H9 (cell line): ENCODE data around the gene ERP29. TPM values are rescaled to one million over a fixed set of nuclear protein-coding genes. Genes with fewer than 3 reads are reported as not detected.

Experiments
- DNase-seq: peaks from one replicate; pipeline ENCODE4 v3.0.0-alpha.2; 2017
- H2AFZ ChIP-seq: one replicate; pipeline ENCODE4 v1.6.1; 2013; ENCODE audit warnings: mild to moderate bottlenecking, low read length, control low read depth, moderate library complexity
- H2AK5ac ChIP-seq: 2 replicates; pipeline ENCODE4 v1.6.1; 2013; ENCODE audit warnings: low read length, control low read depth, mixed read lengths; ENCODE audit not compliant: insufficient read length
- H2BK120ac ChIP-seq: one replicate; pipeline ENCODE4 v1.6.1; 2013; ENCODE audit warnings: low read depth, mild to moderate bottlenecking, low read length, control low read depth, inconsistent platforms; ENCODE audit not compliant: poor library complexity, severe bottlenecking
- H2BK12ac ChIP-seq: 2 replicates; pipeline ENCODE4 v1.6.1; 2013; ENCODE audit warnings: low read length, control low read depth, mixed read lengths, low read depth; ENCODE audit not compliant: insufficient read length
- H2BK15ac ChIP-seq: 2 replicates; pipeline ENCODE4 v1.6.1; 2013; ENCODE audit warnings: low read depth, low read length, control low read depth
- H2BK20ac ChIP-seq: one replicate; pipeline ENCODE4 v1.6.1; 2013; ENCODE audit warnings: low read depth, mild to moderate bottlenecking, low read length, control low read depth, inconsistent platforms; ENCODE audit not compliant: poor library complexity, severe bottlenecking
- H2BK5ac ChIP-seq: 2 replicates; pipeline ENCODE4 v1.6.1; 2013; ENCODE audit warnings: low read length, control low read depth, mixed read lengths; ENCODE audit not compliant: insufficient read length
- H3K14ac ChIP-seq: 2 replicates; pipeline ENCODE4 v1.6.1; 2013; ENCODE audit warnings: low read length, control low read depth; ENCODE audit not compliant: insufficient read depth
- H3K18ac ChIP-seq: 2 replicates; pipeline ENCODE4 v1.6.1; 2013; ENCODE audit warnings: low read depth, mild to moderate bottlenecking, mixed read lengths, low read length, control low read depth; ENCODE audit not compliant: insufficient read length
- H3K23ac ChIP-seq: 2 replicates; pipeline ENCODE4 v1.6.1; 2013; ENCODE audit warnings: low read length, control low read depth, mixed read lengths, low read depth; ENCODE audit not compliant: insufficient read length
- H3K23me2 ChIP-seq: 2 replicates; pipeline ENCODE4 v1.6.1; 2013; ENCODE audit warnings: low read depth, mild to moderate bottlenecking, mixed read lengths, low read length, control low read depth; ENCODE audit not compliant: insufficient read length, poor library complexity, severe bottlenecking
- H3K27ac ChIP-seq: 2 replicates; pipeline ENCODE4 v1.5.1; 2013; ENCODE audit warnings: low read length, control low read depth, mixed read lengths, low read depth; ENCODE audit not compliant: insufficient read length
- H3K27me3 ChIP-seq: 2 replicates; pipeline ENCODE4 v1.6.1; 2013; ENCODE audit warnings: low read length, control low read depth, inconsistent platforms; ENCODE audit not compliant: insufficient read depth
- H3K4ac ChIP-seq: 2 replicates; pipeline ENCODE4 v1.6.1; 2013; ENCODE audit warnings: low read depth, mild to moderate bottlenecking, control low read depth, inconsistent platforms, low read length, moderate library complexity
- H3K4me1 ChIP-seq: 2 replicates; pipeline ENCODE4 v1.6.1; 2013; ENCODE audit warnings: low read length, control low read depth, inconsistent platforms; ENCODE audit not compliant: insufficient read depth
- H3K4me2 ChIP-seq: 2 replicates; pipeline ENCODE4 v1.6.1; 2013; ENCODE audit warnings: low read length, control low read depth, mixed read lengths; ENCODE audit not compliant: insufficient read length, insufficient read depth
- H3K56ac ChIP-seq: 2 replicates; pipeline ENCODE4 v1.6.1; 2013; ENCODE audit warnings: low read depth, mild to moderate bottlenecking, mixed read lengths, low read length, control low read depth; ENCODE audit not compliant: insufficient read length
- H3K79me1 ChIP-seq: 2 replicates; pipeline ENCODE4 v1.6.1; 2013; ENCODE audit warnings: low read depth, mild to moderate bottlenecking, moderate library complexity, low read length, control low read depth, inconsistent platforms; ENCODE audit not compliant: insufficient read depth, poor library complexity, severe bottlenecking
- H3K79me2 ChIP-seq: 2 replicates; pipeline ENCODE4 v1.6.1; 2013; ENCODE audit warnings: low read length, control low read depth, inconsistent platforms; ENCODE audit not compliant: insufficient read depth
- H3K9ac ChIP-seq: 2 replicates; pipeline ENCODE4 v1.6.1; 2013; ENCODE audit warnings: low read length, control low read depth, mixed read lengths; ENCODE audit not compliant: insufficient read length; ENCODE audit errors: extremely low read depth
- H3K9me3 ChIP-seq: one replicate; pipeline ENCODE4 v1.6.1; 2013; ENCODE audit warnings: low read depth, low read length, inconsistent platforms; ENCODE audit not compliant: control insufficient read depth
- H3T11ph ChIP-seq: one replicate; pipeline ENCODE4 v1.6.1; 2013; ENCODE audit warnings: mild to moderate bottlenecking, low read length, control low read depth, inconsistent platforms
- H4K20me1 ChIP-seq: one replicate; pipeline ENCODE4 v1.6.1; 2013; ENCODE audit not compliant: control insufficient read depth, insufficient read length, insufficient read depth
- H4K5ac ChIP-seq: 2 replicates; pipeline ENCODE4 v1.6.1; 2013; ENCODE audit warnings: low read depth, mild to moderate bottlenecking, mixed read lengths, low read length, control low read depth; ENCODE audit not compliant: insufficient read length
- H4K8ac ChIP-seq: replicated peaks from 2 replicates; pipeline ENCODE4 v1.6.1; 2013; ENCODE audit warnings: low read length, control low read depth, mixed read lengths, low read depth; ENCODE audit not compliant: insufficient read length
- H4K91ac ChIP-seq: 2 replicates; pipeline ENCODE4 v1.6.1; 2013; ENCODE audit warnings: low read depth, mild to moderate bottlenecking, moderate library complexity, mixed read lengths, low read length, control low read depth; ENCODE audit not compliant: insufficient read length
- H3K27ac Mint-ChIP-seq, 3 experiments: 2 replicates in 2 of 3; 3 replicates in 1 of 3; pipeline ENCODE4 v1.8.0; 2020 to 2021; ENCODE audit warnings: mixed read lengths in 3 of 3, mild to moderate bottlenecking in 1 of 3, moderate library complexity in 1 of 3
- H3K27me3 Mint-ChIP-seq: 2 replicates; pipeline ENCODE4 v1.8.0; 2021; ENCODE audit warnings: low read depth, mild to moderate bottlenecking, moderate library complexity, mixed read lengths
- H3K36me3 Mint-ChIP-seq, 3 experiments: 2 replicates in 2 of 3; 3 replicates in 1 of 3; pipeline ENCODE4 v1.8.0; 2020 to 2021; ENCODE audit warnings: low read depth in 3 of 3, mixed read lengths in 3 of 3; ENCODE audit not compliant: insufficient read depth in 1 of 3
- H3K4me1 Mint-ChIP-seq, 2 experiments: 2 replicates each; pipeline ENCODE4 v1.8.0; 2020; ENCODE audit warnings: mixed read lengths in 2 of 2
- H3K4me3 Mint-ChIP-seq, 2 experiments: 2 replicates in 1 of 2; 3 replicates in 1 of 2; pipeline ENCODE4 v1.8.0; 2020 to 2021; ENCODE audit warnings: mild to moderate bottlenecking in 2 of 2, mixed read lengths in 2 of 2, moderate library complexity in 1 of 2
- H3K9me3 Mint-ChIP-seq, 2 experiments: 2 replicates in 1 of 2; 3 replicates in 1 of 2; pipeline ENCODE4 v1.8.0; 2020; ENCODE audit warnings: mild to moderate bottlenecking in 2 of 2, mixed read lengths in 2 of 2, moderate library complexity in 1 of 2
- CTCF ChIP-seq: fragments of 200-600 bp; sonication (generic); conservative IDR thresholded peaks from 3 replicates; pipeline ENCODE4 v1.8.0; 2021; ENCODE audit warnings: antibody characterized with exemption, mild to moderate bottlenecking
- WGBS: extraction: QIAGEN DNeasy Blood & Tissue Kit; methylation state at CpG from one replicate; pipeline ENCODE4 v1.1.7; 2013; ENCODE audit warnings: missing lambda C conversion rate, low lambda C conversion rate, mixed read lengths; ENCODE audit not compliant: insufficient read length; ENCODE audit errors: extremely low coverage; 5-methylcytosine and 5-hydroxymethylcytosine counted together
- total RNA-seq: library from RNA; stranded (reverse); gene quantifications from 2 replicates; pipeline ENCODE4 v1.2.1, GENCODE V29; 2021

ERP29 gene
- total RNA-seq, 1 experiment from 2014 or later = 160 TPM

GRCh38 chr12:112004041-112004440, 9.2 kb upstream of the ERP29 start:
- Histone ChIP-seq H3K9me3 (no peaks in the 10 kb centered on the region), H4K8ac (no peak overlapping the region), H3K18ac (no peak overlapping the region), H2BK15ac (no peak overlapping the region), H2AK5ac (no peak overlapping the region), H3K56ac (no peak overlapping the region), H3K79me2 (no peaks in the 10 kb centered on the region), H3K79me1 (no peaks in the 10 kb centered on the region), H3K9ac (no peak overlapping the region), H3K4me2 (no peak overlapping the region), H2AFZ (no peak overlapping the region), H2BK20ac (no peak overlapping the region), H3K4me1 (no peaks in the 10 kb centered on the region), H4K91ac (no peak overlapping the region), H2BK12ac (no peak overlapping the region), H3K23ac (no peak overlapping the region), H4K5ac (no peak overlapping the region), H3K27ac (no peak overlapping the region), H3K27me3 (no peaks in the 10 kb centered on the region), H3K4ac (no peak overlapping the region), H2BK5ac (no peak overlapping the region), H4K20me1 (no peaks in the 10 kb centered on the region), H3T11ph (no peak overlapping the region), H3K14ac (no peak overlapping the region), H2BK120ac (no peak overlapping the region), H3K23me2 (no peaks in the 10 kb centered on the region)
- Mint-ChIP-seq H3K9me3 (no peaks in the 10 kb centered on the region), H3K36me3 (peaks cover 0 to 7% (median 4%) of the 10 kb centered on the region in 3 experiments; a peak in 4 of 7 replicates), H3K27me3 (no peaks in the 10 kb centered on the region), H3K4me3 (no peak overlapping the region), H3K27ac (no peak overlapping the region), H3K4me1 (peaks cover 16 to 19% of the 10 kb centered on the region in 2 experiments)
- WGBS = no CpG with 5 or more reads among the region's 3 CpGs
- DNase-seq = no peak
- TF ChIP-seq CTCF = no peak
